Activated naive CD4-positive, alpha-beta T cell treated with anti-CD3 and anti-CD28 coated beads, Interleukin-2, amount 50 U/mL, for 16 hours (primary cell): ENCODE data around the gene RAB31.
"Not testable (repeated sequence)": the region's sequence is repeated elsewhere in the genome, so short reads cannot be mapped to it uniquely, and the experiment has no call there.

Experiments
- DNase-seq: peaks from one replicate; pipeline ENCODE4 v3.0.0-alpha.2; 2020

Gene RAB31

DNA sequence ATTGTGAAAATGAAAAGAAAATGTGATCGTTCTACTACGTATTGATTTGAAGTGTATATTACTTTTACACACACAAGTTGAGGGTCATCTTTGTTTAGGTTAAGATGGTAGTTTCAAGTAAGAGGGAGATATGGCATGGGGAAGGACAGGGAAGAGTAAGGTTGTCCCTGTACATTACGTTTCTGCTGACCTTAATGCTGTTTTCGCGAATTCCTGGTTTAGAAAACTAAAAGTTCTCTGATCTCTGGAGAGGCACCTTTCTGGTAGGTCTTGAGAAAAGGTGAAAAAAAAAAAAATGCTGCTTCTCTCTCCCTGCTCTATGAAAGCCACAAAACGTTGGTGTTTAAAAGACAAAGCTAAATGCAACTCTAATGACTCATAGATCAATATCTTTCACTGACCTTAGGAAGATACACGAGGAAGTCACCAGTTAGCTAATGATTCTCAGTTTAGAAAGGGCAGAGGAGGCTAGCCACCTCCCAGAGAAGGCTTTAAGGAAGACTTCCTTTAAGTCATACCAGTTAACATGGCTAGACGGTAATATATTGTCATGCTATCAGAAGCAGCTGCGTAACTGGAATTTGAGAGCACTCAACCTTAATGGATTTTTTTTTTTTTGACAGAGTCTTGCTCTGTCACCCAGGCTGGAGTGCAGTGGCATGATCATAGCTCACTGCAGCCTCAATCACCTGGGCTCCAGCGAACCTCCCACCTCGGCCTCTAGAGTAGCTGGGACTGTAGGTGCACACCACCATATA lies 190.9 kb downstream of the RAB31 start:
- no peak for DNase-seq

DNA sequence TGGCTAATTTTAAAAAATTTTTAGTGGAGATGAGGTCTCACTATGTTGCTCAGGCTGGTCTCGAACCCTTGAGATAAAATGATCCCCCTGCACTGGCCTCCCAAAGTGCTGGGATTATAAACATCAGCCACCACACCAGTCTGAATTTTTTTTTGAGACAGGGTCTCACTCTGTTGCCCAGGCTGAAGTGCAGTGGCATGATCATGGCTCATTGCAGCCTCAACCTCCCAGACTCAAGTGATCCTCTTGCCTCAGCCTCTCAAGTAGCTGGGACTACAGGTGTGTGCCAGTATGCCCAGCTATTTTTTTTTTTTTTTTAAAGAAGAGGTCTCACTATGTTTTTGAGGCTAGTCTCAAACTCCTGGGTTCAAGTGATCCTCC lies 191.4 kb downstream of the RAB31 start:
- DNase-seq: not testable (repeated sequence)

DNA sequence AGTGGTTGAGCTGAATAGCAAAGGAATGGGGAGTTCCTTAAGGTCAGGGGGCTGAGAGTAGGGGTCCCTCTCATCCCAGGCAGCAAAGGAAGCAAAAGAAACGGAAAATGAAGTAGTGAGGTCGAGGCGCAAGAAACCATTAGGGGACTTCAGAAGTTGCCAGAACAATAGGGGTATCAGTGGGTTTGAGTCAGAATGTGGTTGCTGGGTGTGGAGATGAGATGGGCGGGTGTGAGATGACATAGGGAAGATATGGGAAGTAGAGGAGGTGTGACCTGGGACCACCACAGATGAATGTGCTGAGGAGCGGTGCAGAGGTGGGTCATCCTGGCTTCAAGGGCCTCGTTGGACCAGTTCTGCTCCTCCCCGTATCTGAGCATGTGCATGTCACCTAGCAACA lies 192.6 kb downstream of the RAB31 start:
- no peak for DNase-seq

DNA sequence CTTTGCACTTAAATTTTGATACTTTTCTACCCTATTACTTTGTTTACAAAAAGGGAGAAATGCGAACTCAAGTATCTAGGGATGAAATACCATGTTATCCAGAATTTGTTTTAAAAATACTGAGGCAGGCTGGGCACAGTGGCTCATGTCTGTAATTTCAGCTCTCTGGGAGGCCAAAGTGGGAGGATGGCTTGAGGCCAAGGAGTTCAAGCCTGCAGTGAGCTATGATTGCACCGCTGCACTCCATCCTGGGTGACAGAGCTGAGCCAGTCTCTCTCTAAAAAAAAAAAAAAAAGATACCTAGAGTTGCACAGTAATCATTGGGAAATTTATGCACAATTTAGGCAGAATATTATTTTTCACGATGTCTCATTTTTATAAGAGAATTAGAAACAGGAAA lies 193.3 kb downstream of the RAB31 start:
- no peak for DNase-seq

DNA sequence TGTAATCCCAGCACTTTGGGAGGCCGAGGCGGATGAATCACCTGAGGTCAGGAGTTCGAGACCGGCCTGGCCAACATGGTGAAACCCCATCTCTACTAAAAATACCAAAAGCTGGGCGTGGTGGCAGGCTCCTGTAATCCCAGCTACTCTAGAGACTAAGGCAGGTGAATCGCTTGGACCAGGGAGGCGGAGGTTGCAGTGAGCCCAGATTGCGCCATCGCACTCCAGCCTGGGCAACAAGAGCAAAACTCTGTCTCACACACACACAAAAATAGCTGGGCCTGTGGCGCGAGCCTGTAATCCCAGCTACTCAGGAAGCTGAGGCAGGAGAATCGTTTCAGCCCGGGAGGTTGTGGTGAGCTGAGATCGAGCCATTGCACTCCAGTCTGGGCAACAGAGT lies 194.2 kb downstream of the RAB31 start:
- DNase-seq: not testable (repeated sequence)

DNA sequence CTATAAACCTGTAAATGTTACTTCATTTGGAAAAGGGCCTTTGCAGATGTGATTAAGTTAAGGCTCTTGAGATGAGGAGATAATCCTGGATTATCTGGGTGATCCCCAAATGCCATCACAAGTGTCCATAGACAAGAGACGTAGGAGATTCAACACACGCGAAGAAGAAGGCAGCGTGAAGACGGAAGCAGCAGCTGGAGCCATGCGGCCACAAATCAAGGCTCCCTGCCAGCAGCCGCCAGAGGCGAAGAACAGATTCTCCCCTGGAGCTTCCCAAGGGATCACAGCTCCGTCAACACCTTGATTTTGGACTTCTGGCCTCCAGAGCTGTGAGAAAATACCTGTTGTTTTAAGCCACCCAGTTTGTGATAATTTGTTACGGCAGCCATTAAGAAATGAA lies 194.7 kb downstream of the RAB31 start:
- no peak for DNase-seq

DNA sequence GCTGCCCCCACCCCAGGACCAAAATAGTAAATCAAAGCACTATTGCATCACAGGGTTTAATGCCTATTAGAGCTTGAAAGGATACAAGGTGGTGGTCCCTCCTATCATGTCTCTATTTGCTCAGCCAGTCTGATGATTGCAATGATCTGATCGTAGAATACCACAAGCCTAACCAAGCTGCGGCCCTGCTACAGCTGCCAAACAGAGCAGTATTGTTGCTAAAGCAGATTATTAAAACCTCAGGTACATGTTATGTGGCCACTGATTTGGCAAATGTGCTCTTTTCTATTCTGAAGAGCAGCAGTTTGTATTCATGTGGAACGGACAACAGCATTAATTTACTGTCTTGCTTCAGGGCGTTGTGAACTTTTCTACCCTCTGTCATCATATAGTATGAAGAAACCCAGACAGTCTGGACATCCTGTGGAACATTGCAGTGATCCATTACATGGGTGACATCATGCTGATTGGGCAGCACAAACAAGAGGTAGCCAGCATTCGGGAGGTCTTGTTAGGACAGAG lies 197.4 kb downstream of the RAB31 start:
- DNase-seq: no peak

DNA sequence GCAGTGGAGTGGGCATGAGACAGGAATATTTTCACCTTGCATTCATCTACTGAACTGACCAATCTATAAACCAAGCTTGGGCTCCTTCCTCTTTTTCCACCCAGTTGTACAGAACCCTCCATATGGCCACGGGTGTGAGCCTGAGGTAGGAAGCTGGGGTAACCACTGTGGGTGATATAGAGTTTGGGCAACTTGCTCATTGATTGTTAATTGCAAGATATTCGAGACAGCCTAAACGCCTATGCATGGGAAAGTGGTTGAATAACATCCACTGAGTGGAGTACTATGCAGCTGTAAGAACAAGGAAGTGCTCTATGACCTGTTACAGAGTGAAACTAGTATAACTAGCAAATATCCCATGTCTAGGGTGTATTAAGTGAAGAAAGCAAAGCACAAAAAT lies 198.4 kb downstream of the RAB31 start:
- no peak for DNase-seq

DNA sequence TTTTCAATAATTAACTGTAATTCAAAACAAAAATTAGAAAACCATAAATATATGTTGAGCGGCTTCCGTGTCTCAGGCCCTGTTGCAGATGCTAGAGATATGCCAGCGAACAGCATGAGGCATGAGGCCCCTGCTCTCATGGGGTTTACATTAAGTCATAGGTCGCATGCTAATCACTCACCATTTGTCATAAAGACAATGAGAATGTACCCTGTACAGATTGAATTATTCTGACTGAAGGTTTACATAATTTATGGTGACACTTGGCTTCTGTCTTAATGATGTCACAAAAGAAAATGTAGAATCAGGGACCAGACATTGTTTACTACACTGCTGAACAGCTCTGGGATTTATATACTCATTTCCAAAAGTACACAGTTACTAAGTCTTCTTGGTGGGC lies 199.8 kb downstream of the RAB31 start:
- DNase-seq: no peak

DNA sequence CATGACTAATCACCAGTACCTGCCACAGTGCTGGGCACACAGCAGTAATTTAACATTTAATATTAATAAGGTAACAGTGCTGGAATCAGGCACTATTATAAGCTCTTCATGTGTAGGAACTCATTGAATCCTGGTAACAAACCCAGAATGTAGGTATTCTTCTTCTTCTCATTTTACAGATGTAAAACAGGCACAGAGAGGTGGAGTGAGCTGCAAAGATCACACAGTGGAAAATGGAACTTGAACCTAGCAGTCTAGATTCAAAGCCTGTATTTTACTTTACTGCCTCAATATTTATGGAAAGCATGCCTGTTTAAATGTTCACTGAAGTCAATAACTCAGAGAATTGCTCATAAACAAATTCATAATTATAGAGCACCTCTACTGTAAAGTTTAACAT lies 202.0 kb downstream of the RAB31 start:
- DNase-seq: no peak

DNA sequence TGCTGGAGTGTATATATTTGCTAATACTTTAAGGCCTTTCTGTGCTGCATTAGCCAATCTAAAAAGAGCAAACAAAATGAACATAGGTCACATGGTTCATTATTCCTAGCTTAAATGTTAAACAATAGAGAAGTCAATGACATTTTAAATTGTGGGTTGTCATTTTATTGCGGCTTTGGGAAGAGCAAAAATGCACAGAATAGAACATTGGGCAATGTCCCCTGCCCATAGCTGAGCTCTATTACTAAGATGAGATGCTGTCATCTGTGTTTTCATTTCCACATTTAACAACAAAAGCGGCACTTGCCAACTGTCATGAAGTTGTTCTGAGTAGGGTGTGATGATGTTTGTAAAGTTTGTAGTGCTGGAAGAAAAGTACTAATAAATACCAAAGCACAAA lies 202.6 kb downstream of the RAB31 start:
- DNase-seq: no peak

DNA sequence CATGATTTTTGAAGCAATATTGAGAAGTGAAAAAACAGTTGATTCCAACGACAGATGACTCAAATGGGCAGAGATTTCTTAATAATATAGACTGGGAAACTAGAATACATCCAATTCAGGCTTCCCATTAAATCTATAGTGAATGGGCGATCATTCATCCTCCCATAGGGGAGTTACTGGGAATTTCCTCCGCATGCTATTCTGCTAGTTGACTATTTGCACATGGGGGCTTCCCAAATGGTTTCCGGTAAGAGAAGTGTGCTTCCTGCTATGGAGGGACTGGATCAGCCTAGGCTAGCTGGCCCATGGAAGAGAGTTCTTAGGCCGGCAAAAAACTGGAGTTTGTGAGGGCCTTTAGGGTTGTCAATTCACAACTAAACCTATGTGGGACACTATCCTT lies 203.1 kb downstream of the RAB31 start:
- no peak for DNase-seq
